ENCODE measurements around the gene RBBP8NL.

DNA sequence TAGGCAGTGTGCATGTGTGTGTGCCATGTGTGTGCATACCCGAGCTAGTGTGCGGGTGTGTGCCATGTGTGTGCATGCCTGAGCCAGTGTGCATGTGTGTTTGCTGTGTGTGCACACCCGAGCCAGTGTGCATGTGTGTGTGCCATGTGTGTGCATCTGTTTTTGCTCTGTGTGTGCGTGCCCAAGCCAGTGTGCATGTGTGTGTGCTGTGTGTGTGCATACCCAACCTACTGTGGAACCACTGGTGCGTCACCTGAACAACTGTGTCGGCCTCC, 5.7 kb downstream of the RBBP8NL start:
- no peak for TF ChIP-seq CTCF (IDR thresholded peaks at IDR 0.05; ENCODE audit: insufficient read depth, low read length, poor library complexity, severe bottlenecking)
- TF ChIP-seq EZH2phosphoT487 (conservative IDR thresholded peaks at IDR 0.05; ENCODE audit: low read length) = no peak
